HCT116 (cell line): Measurements from ENCODE around the gene TMEM132A. TPM values are rescaled to one million over a fixed set of nuclear protein-coding genes. Genes with fewer than 3 reads are reported as not detected.
A peak's percentile ranks its signal among the peaks of the same experiment; 100 is the strongest.

Source experiments
- ATAC-seq: fragments of 200-7000 bp; cut with Tn5 transposase; 2 replicates; pipeline ENCODE4 v1.9.1; 2020; ENCODE audit warnings: mild to moderate bottlenecking, moderate library complexity
- BruUV-seq: library from RNA; stranded (reverse); fragments of 400-500 nt; replicated peaks from 2 replicates; lab custom pipeline; 2021; lab: Mats Ljungman, UMichigan
- CTCF ChIA-PET: fragments of 300-600 bp; sonication (Branson Sonifier 250); formaldehyde crosslinking; loops from one replicate; lab custom pipeline; 2021; ENCODE audit warnings: antibody characterized with exemption; lab: Charles Lee
- POLR2A ChIA-PET: fragments of 300-600, 350-600 bp; sonication (Branson Sonifier 250); formaldehyde crosslinking; loops from one replicate; lab custom pipeline; 2021; ENCODE audit warnings: antibody characterized with exemption; lab: Charles Lee
- RAD21 ChIA-PET, 2 experiments: fragments of 300-600 bp; sonication (Branson Sonifier 250); formaldehyde crosslinking; loops; one replicate each; lab custom pipeline; 2023; ENCODE audit warnings: low total read pairs in 2 of 2; ENCODE audit not compliant: uncharacterized antibody in 2 of 2, unreplicated experiment in 2 of 2, low non-redundant PET in 1 of 2; lab: Charles Lee
- DNase-seq: peaks from one replicate; pipeline ENCODE4 v3.0.0-alpha.2; 2010; ENCODE audit warnings: low read depth, low spot score
- H2AFZ ChIP-seq: fragments of 200-600 bp; shearing (Covaris generic), sonication (generic); 2 replicates; pipeline ENCODE4 v1.6.1; 2017; ENCODE audit warnings: low read depth, mixed run types, mixed read lengths, antibody characterized with exemption, low read length; ENCODE audit not compliant: poor library complexity, severe bottlenecking
- H3K27ac ChIP-seq: 2 replicates; pipeline ENCODE4 v1.5.1; 2012; ENCODE audit warnings: low read depth, low read length
- H3K27me3 ChIP-seq: fragments of 200-600 bp; sonication (generic); 2 replicates; pipeline ENCODE4 v1.6.1; 2016; ENCODE audit warnings: mixed run types, low read length, mixed read lengths; ENCODE audit not compliant: insufficient read depth
- H3K36me3 ChIP-seq, 2 experiments: fragments of 200-500 bp in 1 of 2; fragments of 200-600 bp in 1 of 2; sonication (Bioruptor generic) in 1 of 2; sonication (generic) in 1 of 2; 2 replicates each; pipeline versions ENCODE4 v1.5.1 to v1.6.1; 2014 to 2016; ENCODE audit warnings: low read length in 2 of 2, inconsistent platforms in 1 of 2, mixed read lengths in 1 of 2, mixed run types in 1 of 2; ENCODE audit not compliant: insufficient read depth in 2 of 2, control insufficient read depth in 1 of 2
- H3K4me1 ChIP-seq, 2 experiments: fragments of 200-600 bp in 1 of 2; sonication (generic) in 1 of 2; 2 replicates each; pipeline versions ENCODE4 v1.5.1 to v1.6.1; 2012 to 2017; ENCODE audit warnings: low read length in 2 of 2, inconsistent platforms in 1 of 2, mild to moderate bottlenecking in 1 of 2, mixed read lengths in 1 of 2, mixed run types in 1 of 2, moderate library complexity in 1 of 2; ENCODE audit not compliant: insufficient read depth in 2 of 2, control insufficient read depth in 1 of 2
- H3K4me2 ChIP-seq: fragments of 200-600 bp; sonication (generic); 2 replicates; pipeline ENCODE4 v1.6.1; 2017; ENCODE audit warnings: mixed run types, low read length, mixed read lengths
- H3K4me3 ChIP-seq, 2 experiments: fragments of 200-600 bp in 1 of 2; sonication (generic) in 1 of 2; replicated peaks in 1 of 2; 2 replicates each; pipeline ENCODE4 v1.5.1; 2011 to 2016; ENCODE audit warnings: low read length in 2 of 2, control low read depth in 1 of 2, low read depth in 1 of 2, mild to moderate bottlenecking in 1 of 2, mixed read lengths in 1 of 2, mixed run types in 1 of 2
- H3K79me2 ChIP-seq: fragments of 200-600 bp; sonication (generic); 2 replicates; pipeline ENCODE4 v1.6.1; 2017; ENCODE audit warnings: mild to moderate bottlenecking, mixed run types, low read length, moderate library complexity, mixed read lengths; ENCODE audit not compliant: insufficient read depth
- H3K9ac ChIP-seq: fragments of 200-600 bp; sonication (generic); 2 replicates; pipeline ENCODE4 v1.6.1; 2016; ENCODE audit warnings: low read length, mixed read lengths
- H3K9me2 ChIP-seq: fragments of 200-600 bp; sonication (generic), shearing (Covaris generic); 2 replicates; pipeline ENCODE4 v1.6.1; 2017; ENCODE audit warnings: mixed run types, mild to moderate bottlenecking, moderate library complexity; ENCODE audit not compliant: insufficient read depth
- H3K9me3 ChIP-seq, 2 experiments: fragments of 200-500 bp in 1 of 2; fragments of 200-600 bp in 1 of 2; sonication (Bioruptor generic) in 1 of 2; sonication (generic) in 1 of 2; 2 replicates each; pipeline ENCODE4 v1.6.1; 2014 to 2017; ENCODE audit warnings: low read length in 2 of 2, mixed read lengths in 2 of 2, inconsistent platforms in 1 of 2, low read depth in 1 of 2, mild to moderate bottlenecking in 1 of 2, mixed run types in 1 of 2, moderate library complexity in 1 of 2; ENCODE audit not compliant: control insufficient read depth in 1 of 2, insufficient read depth in 1 of 2
- H4K20me1 ChIP-seq: fragments of 200-600 bp; sonication (generic), shearing (Covaris generic); 2 replicates; pipeline ENCODE4 v1.6.1; 2017; ENCODE audit warnings: mixed run types, mild to moderate bottlenecking, moderate library complexity; ENCODE audit not compliant: insufficient read depth
- CEBPB ChIP-seq: IDR thresholded peaks from 2 replicates; pipeline ENCODE4 v1.6.1; 2012; ENCODE audit warnings: low read depth
- CTCF ChIP-seq, 3 experiments: fragments of 200-600 bp in 1 of 3; sonication (generic) in 1 of 3; IDR thresholded peaks in 2 of 3; conservative IDR thresholded peaks in 1 of 3; 2 replicates each; pipeline ENCODE4 v1.5.1; 2012 to 2017; ENCODE audit warnings: low read depth in 2 of 3, low read length in 2 of 3, antibody characterized with exemption in 1 of 3, borderline replicate concordance in 1 of 3, control low read depth in 1 of 3, mild to moderate bottlenecking in 1 of 3, mixed read lengths in 1 of 3, mixed run types in 1 of 3, moderate library complexity in 1 of 3; ENCODE audit not compliant: insufficient read depth in 1 of 3
- EGR1 ChIP-seq: IDR thresholded peaks from 2 replicates; pipeline ENCODE4 v1.6.1; 2012; ENCODE audit warnings: low read depth
- EZH2 ChIP-seq: fragments of 200-600 bp; sonication (generic); IDR thresholded peaks from 2 replicates; pipeline ENCODE4 v1.6.1; 2017; ENCODE audit warnings: antibody characterized with exemption, mixed run types
- FOSL1 ChIP-seq: IDR thresholded peaks from 2 replicates; pipeline ENCODE4 v1.6.1; 2012; ENCODE audit warnings: low read depth
- JUND ChIP-seq: IDR thresholded peaks from 2 replicates; pipeline ENCODE4 v1.6.1; 2012
- POLR2A ChIP-seq: IDR thresholded peaks from 2 replicates; pipeline ENCODE4 v1.7.0; 2011; ENCODE audit warnings: borderline replicate concordance; ENCODE audit not compliant: insufficient read depth, insufficient read length; ENCODE audit errors: extremely low read depth
- POLR2AphosphoS5 ChIP-seq: IDR thresholded peaks from 2 replicates; pipeline ENCODE4 v1.6.1; 2011; ENCODE audit warnings: mild to moderate bottlenecking, low read depth, low read length, moderate library complexity
- SP1 ChIP-seq: IDR thresholded peaks from 2 replicates; pipeline ENCODE4 v1.6.1; 2012; ENCODE audit warnings: low read depth
- SRF ChIP-seq: IDR thresholded peaks from 2 replicates; pipeline ENCODE4 v1.6.1; 2012; ENCODE audit warnings: low read depth
- TCF7L2 ChIP-seq: IDR thresholded peaks from 2 replicates; pipeline ENCODE4 v1.7.0; 2011; ENCODE audit warnings: borderline replicate concordance, inconsistent platforms; ENCODE audit not compliant: insufficient read depth, insufficient read length; ENCODE audit errors: extremely low read depth
- ZBTB33 ChIP-seq: IDR thresholded peaks from 2 replicates; pipeline ENCODE4 v1.6.1; 2011; ENCODE audit warnings: mild to moderate bottlenecking, low read length, moderate library complexity; ENCODE audit not compliant: insufficient replicate concordance; ENCODE audit errors: extremely low read depth
- ZFX ChIP-seq: fragments of 450-650 bp; IDR thresholded peaks from 2 replicates; pipeline ENCODE4 v1.6.1; 2017
- ZNF274 ChIP-seq: fragments of 200-500 bp; sonication (Bioruptor generic); IDR thresholded peaks from 2 replicates; pipeline ENCODE4 v1.6.1; 2014; ENCODE audit warnings: mild to moderate bottlenecking, low read depth, low read length, inconsistent platforms
- intact Hi-C: fragments of 100-400 bp; cut with micrococcal nuclease; formaldehyde crosslinking; loops from 2 replicates; pipeline ENCODE4 v1.10.0; 2022
- total RNA-seq: library from RNA; stranded (reverse); gene quantifications from one replicate; pipeline ENCODE4 v1.2.1, GENCODE V29; 2021; ENCODE audit not compliant: unreplicated experiment
- TF ChIP-seq, protein P1 (sequence below): IDR thresholded peaks from 2 replicates; pipeline ENCODE4 v1.6.1; 2012
- TF ChIP-seq, protein P2 (sequence below): IDR thresholded peaks from 2 replicates; pipeline ENCODE4 v1.6.1; 2012

TMEM132A gene
- total RNA-seq, 1 experiment from 2014 or later, result 120 TPM

- no peak; the same call in none of the 2 replicates for TF ChIP-seq POLR2AphosphoS5
Measured at GRCh38 chr11:60913793-60914632, 10.2 kb upstream of the TMEM132A start, which contains the start of gene TMEM109 (continued).

- no peaks in the 10 kb centered on the region for H3K27me3 ChIP-seq
- peak overlapping the region; percentile 61 for H3K27ac ChIP-seq
- H3K4me1 ChIP-seq, result peaks cover 26 to 66% of the 10 kb centered on the region in 2 experiments
- H3K4me2 ChIP-seq, result peak overlapping the region; percentile 89
- H3K9ac ChIP-seq, result peak overlapping the region; percentile 73
- RAD21 ChIA-PET, result no interaction called here
- TF ChIP-seq POLR2AphosphoS5, result no peak
- no peak for TF ChIP-seq SRF
- no peak for TF ChIP-seq TCF7L2
- no peak for TF ChIP-seq ZBTB33
- no peak for TF ChIP-seq CTCF (IDR thresholded peaks at IDR 0.05 in 2 of 3, conservative IDR thresholded peaks at IDR 0.05 in 1 of 3; ENCODE audit: borderline replicate concordance in 1 of 3, insufficient read depth in 1 of 3, low read depth in 2 of 3, low read length in 2 of 3)
- TF ChIP-seq FOSL1, result no peak
- no peak for TF ChIP-seq EZH2
- TF ChIP-seq JUND, result no peak
- TF ChIP-seq ZNF274, result no peak
- TF ChIP-seq POLR2A, result no peak
- TF ChIP-seq, protein P1, sequence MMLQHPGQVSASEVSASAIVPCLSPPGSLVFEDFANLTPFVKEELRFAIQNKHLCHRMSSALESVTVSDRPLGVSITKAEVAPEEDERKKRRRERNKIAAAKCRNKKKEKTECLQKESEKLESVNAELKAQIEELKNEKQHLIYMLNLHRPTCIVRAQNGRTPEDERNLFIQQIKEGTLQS, result no peak
- no peak for TF ChIP-seq EGR1
- TF ChIP-seq, protein P2, sequence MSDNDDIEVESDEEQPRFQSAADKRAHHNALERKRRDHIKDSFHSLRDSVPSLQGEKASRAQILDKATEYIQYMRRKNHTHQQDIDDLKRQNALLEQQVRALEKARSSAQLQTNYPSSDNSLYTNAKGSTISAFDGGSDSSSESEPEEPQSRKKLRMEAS, result no peak
- TF ChIP-seq SP1, result no peak
- TF ChIP-seq CEBPB, result no peak
- no peak for TF ChIP-seq ZFX
- H3K9me3 ChIP-seq, result no peaks in the 10 kb centered on the region
- H3K36me3 ChIP-seq, result peaks cover 0 to 3% of the 10 kb centered on the region in 2 experiments; a peak in 1 of 4 replicates
- H3K79me2 ChIP-seq, result peaks cover 54% of the 10 kb centered on the region
- BruUV-seq, result no TSS peak
- H2AFZ ChIP-seq, result no peak overlapping the region
- POLR2A ChIA-PET, result interaction anchor here (0.9 kb wide), 1 partner anchor 10 kb away, joined by 4 read pairs; no protein-coding TSS in a partner anchor
- intact Hi-C loops, result loop anchor here (10.0 kb wide), 1 partner anchor 270 kb away; no protein-coding TSS in a partner anchor
- ATAC-seq, result peak; percentile 28
- CTCF ChIA-PET, result interaction anchor here (0.6 to 2.1 kb wide), 6 partner anchors 10 to 272 kb away, joined by 3 to 13 read pairs (median 4); no protein-coding TSS in a partner anchor
- H4K20me1 ChIP-seq, result no peaks in the 10 kb centered on the region; the same call in 1 of the 2 replicates
- peak overlapping the region; percentile 61 to 67 for H3K4me3 ChIP-seq
- no peak for DNase-seq
- H3K9me2 ChIP-seq, result no peaks in the 10 kb centered on the region
Measured at GRCh38 chr11:60914633-60915247, 9.5 kb upstream of the TMEM132A start.
